K562 (cell line): ENCODE data around the gene PTP4A2. TPM values are rescaled to one million over a fixed set of nuclear protein-coding genes. Genes with fewer than 3 reads are reported as not detected.

Experiments used
- CTCF ChIP-seq, 3 experiments: IDR thresholded peaks in 2 of 3; conservative IDR thresholded peaks in 1 of 3; 2 replicates each; pipeline ENCODE4 v1.5.1; 2011 to 2012; ENCODE audit warnings: low read length in 3 of 3, mild to moderate bottlenecking in 3 of 3, control low read depth in 2 of 3, improper control_type of control experiment in 1 of 3, inconsistent platforms in 1 of 3, low read depth in 1 of 3, mixed read lengths in 1 of 3, moderate library complexity in 1 of 3; ENCODE audit not compliant: insufficient read depth in 2 of 3
- E2F4 ChIP-seq: sonication (generic); formaldehyde crosslinking; IDR thresholded peaks from 2 replicates; pipeline ENCODE4 v1.8.0; 2022; ENCODE audit warnings: mild to moderate bottlenecking, low read depth, missing genetic modification reagents
- EP400 ChIP-seq: fragments of 450-650 bp; IDR thresholded peaks from 2 replicates; pipeline ENCODE4 v1.6.1; 2017; ENCODE audit warnings: antibody characterized with exemption, mild to moderate bottlenecking, moderate library complexity
- FIP1L1 ChIP-seq: fragments of 200-400 bp; formaldehyde crosslinking; IDR thresholded peaks from 2 replicates; pipeline ENCODE4 v1.6.1; 2018; ENCODE audit warnings: mild to moderate bottlenecking, low read depth, low read length; ENCODE audit not compliant: poor library complexity, severe bottlenecking
- FOXO4 ChIP-seq: fragments of 450-650 bp; formaldehyde crosslinking; IDR thresholded peaks from 2 replicates; pipeline ENCODE4 v1.4.0; 2020; ENCODE audit warnings: mild to moderate bottlenecking, moderate library complexity
- GATAD2B ChIP-seq: fragments of 450-650 bp; IDR thresholded peaks from 2 replicates; pipeline ENCODE4 v1.6.1; 2017; ENCODE audit warnings: mild to moderate bottlenecking, borderline replicate concordance
- IRF1 ChIP-seq: sonication (generic); formaldehyde crosslinking; IDR thresholded peaks from 2 replicates; pipeline ENCODE4 v1.8.0; 2022; ENCODE audit warnings: missing genetic modification reagents, mild to moderate bottlenecking, borderline replicate concordance
- JUNB ChIP-seq: fragments of 450-650 bp; formaldehyde crosslinking; conservative IDR thresholded peaks from 2 replicates; pipeline ENCODE4 v1.4.0; 2020; ENCODE audit warnings: mild to moderate bottlenecking
- MTA1 ChIP-seq: fragments of 450-650 bp; IDR thresholded peaks from 2 replicates; pipeline ENCODE4 v1.6.1; 2017; ENCODE audit warnings: borderline replicate concordance
- NFIX ChIP-seq: fragments of 250-450 bp; sonication (Bioruptor Pico); IDR thresholded peaks from 2 replicates; pipeline ENCODE4 v1.4.0; 2020; ENCODE audit warnings: low read depth, mild to moderate bottlenecking, moderate library complexity
- NONO ChIP-seq, 2 experiments: fragments of 200-400 bp in 1 of 2; fragments of 450-650 bp in 1 of 2; formaldehyde crosslinking in 1 of 2; IDR thresholded peaks; 2 replicates each; pipeline ENCODE4 v1.6.1; 2017; ENCODE audit warnings: low read depth in 2 of 2, mild to moderate bottlenecking in 2 of 2, moderate library complexity in 2 of 2, low read length in 1 of 2
- SLC30A9 ChIP-seq: fragments of 250-450 bp; sonication (Bioruptor Pico); IDR thresholded peaks from 2 replicates; pipeline ENCODE4 v1.8.0; 2022; ENCODE audit warnings: mild to moderate bottlenecking, moderate library complexity
- SMAD3 ChIP-seq: fragments of 450-650 bp; formaldehyde crosslinking; conservative IDR thresholded peaks from 2 replicates; pipeline ENCODE4 v1.4.0; 2020; ENCODE audit warnings: mild to moderate bottlenecking
- UBTF ChIP-seq, 2 experiments: IDR thresholded peaks; 2 replicates each; pipeline ENCODE4 v1.6.1; 2012; ENCODE audit warnings: improper control_type of control experiment in 2 of 2, low read depth in 2 of 2, low read length in 2 of 2, borderline replicate concordance in 1 of 2
- VEZF1 ChIP-seq: fragments of 200-800 bp; sonication (Bioruptor generic); IDR thresholded peaks from 2 replicates; pipeline ENCODE4 v1.6.1; 2017; ENCODE audit warnings: missing genetic modification characterization, missing compliant biosample characterization
- ZNF584 ChIP-seq: fragments of 200-800 bp; sonication (Bioruptor generic); IDR thresholded peaks from 2 replicates; pipeline ENCODE4 v1.6.1; 2016; ENCODE audit warnings: low read depth, mild to moderate bottlenecking, missing genetic modification characterization, missing compliant biosample characterization
- ZNF586 ChIP-seq: fragments of 450-650 bp; formaldehyde crosslinking; conservative IDR thresholded peaks from 2 replicates; pipeline ENCODE4 v1.4.0; 2020; ENCODE audit warnings: mild to moderate bottlenecking, moderate library complexity
- polyA plus RNA-seq, 8 experiments: library from polyadenylated mRNA; depleted of rRNA in 4 of 8; stranded (reverse) in 5 of 8; unstranded in 3 of 8; fragments of >200 nt; fragmentation: Nextera tagmentation in 2 of 8; fragmentation: Illumina TruSeq in 1 of 8; extraction: Ambion mirVana in 2 of 8; extraction: Trizol in 1 of 8; gene quantifications; 2 replicates each; pipeline versions ENCODE4 v1.2.1 to v1.2.3, GENCODE V29; 2011 to 2014; ENCODE audit warnings: inconsistent platforms in 1 of 8, missing spikeins in 1 of 8
- total RNA-seq, 7 experiments: library from RNA; depleted of rRNA in 6 of 7; stranded (reverse); fragments of >200 nt in 6 of 7; fragmentation: Illumina TruSeq in 2 of 7; extraction: Trizol in 2 of 7; gene quantifications; 2 replicates each; pipeline versions ENCODE4 v1.2.1 to v1.2.3, GENCODE V29; 2011 to 2021; ENCODE audit warnings: low replicate concordance in 1 of 7

The PTP4A2 gene
- total and polyA plus RNA-seq, 9 of the 15 experiments (the other 6 are each of a cell fraction or from before 2014, with no cell fraction given): 197 to 870 (median 480) TPM

- TF ChIP-seq FOXO4 (CRISPR knock-in tag): 0 out of 2 replicates have a peak, but pooled peaks have one; percentile 14
- TF ChIP-seq IRF1: no peak
- TF ChIP-seq ZNF586 (CRISPR knock-in tag): no peak
- TF ChIP-seq UBTF (IDR thresholded peaks at IDR 0.05; ENCODE audit: borderline replicate concordance in 1 of 2, low read depth in 2 of 2, low read length in 2 of 2): peak; percentile 21 to 80; a peak in 2 of 4 replicates
- TF ChIP-seq FIP1L1: no peak
- TF ChIP-seq EP400: peak; percentile 95
- peak; percentile 87 for TF ChIP-seq ZNF584
- no peak for TF ChIP-seq NFIX (CRISPR knock-in tag)
- no peak for TF ChIP-seq E2F4
- TF ChIP-seq SLC30A9 (CRISPR knock-in tag): no peak
- TF ChIP-seq NONO (IDR thresholded peaks at IDR 0.05; ENCODE audit: low read depth in 2 of 2, low read length in 1 of 2): no peak
- peak; percentile 72 for TF ChIP-seq SMAD3 (CRISPR knock-in tag)
- TF ChIP-seq JUNB (CRISPR knock-in tag): peak; percentile 63; the same call in 1 of the 2 replicates
- TF ChIP-seq CTCF (IDR thresholded peaks at IDR 0.05 in 2 of 3, conservative IDR thresholded peaks at IDR 0.05 in 1 of 3; ENCODE audit: insufficient read depth in 2 of 3, low read depth in 1 of 3, low read length in 3 of 3): no peak
- TF ChIP-seq MTA1: peak; percentile 35; the same call in 1 of the 2 replicates
- TF ChIP-seq VEZF1 (CRISPR knock-in tag): peak; percentile 39
- TF ChIP-seq GATAD2B: no peak
These were observed 16.6 kb upstream of the PTP4A2 start (continued) for GRCh38 chr1:31954607-31955283.
